Measurements from ENCODE around the gene TREML4. TPM values are rescaled to one million over a fixed set of nuclear protein-coding genes. Genes with fewer than 3 reads are reported as not detected.
A peak's percentile ranks its signal among the peaks of the same experiment; 100 is the strongest.

TREML4 gene
- total RNA-seq, 4 donors from 2014 or later, result not detected

DNA sequence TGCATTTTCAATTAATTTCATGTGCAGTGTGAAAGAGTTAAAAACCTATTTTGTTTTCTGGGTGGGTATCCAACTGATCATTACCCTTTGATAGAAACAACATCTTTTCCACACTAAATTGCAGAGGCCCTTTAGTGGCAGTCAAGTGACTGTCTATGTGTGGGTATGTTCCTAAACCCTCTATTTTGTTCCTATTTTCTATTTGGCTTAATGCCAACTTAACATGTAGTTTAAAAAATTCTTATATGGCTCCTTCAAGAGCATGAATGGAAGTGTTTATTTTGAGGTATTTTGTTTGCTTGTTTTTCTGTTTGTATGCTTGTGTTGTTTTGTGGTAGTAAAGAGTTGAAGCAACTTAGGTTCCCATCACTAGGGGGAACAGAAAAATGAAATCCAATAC lies 38.4 kb downstream of the TREML4 start:
- H3K36me3 ChIP-seq, result no peaks in the 10 kb centered on the region
- intact Hi-C loops (cut with DNase I; ENCODE audit: low total_unique reads) (no loop called here), in situ Hi-C loops (cut with MboI; ENCODE audit: low sequenced_read_pairs in 4 of 4) (no loop called here)
- DNase-seq (no peak), ATAC-seq (no peak)
- H3K4me1 ChIP-seq, result no peaks in the 10 kb centered on the region
- TF ChIP-seq, protein P1, sequence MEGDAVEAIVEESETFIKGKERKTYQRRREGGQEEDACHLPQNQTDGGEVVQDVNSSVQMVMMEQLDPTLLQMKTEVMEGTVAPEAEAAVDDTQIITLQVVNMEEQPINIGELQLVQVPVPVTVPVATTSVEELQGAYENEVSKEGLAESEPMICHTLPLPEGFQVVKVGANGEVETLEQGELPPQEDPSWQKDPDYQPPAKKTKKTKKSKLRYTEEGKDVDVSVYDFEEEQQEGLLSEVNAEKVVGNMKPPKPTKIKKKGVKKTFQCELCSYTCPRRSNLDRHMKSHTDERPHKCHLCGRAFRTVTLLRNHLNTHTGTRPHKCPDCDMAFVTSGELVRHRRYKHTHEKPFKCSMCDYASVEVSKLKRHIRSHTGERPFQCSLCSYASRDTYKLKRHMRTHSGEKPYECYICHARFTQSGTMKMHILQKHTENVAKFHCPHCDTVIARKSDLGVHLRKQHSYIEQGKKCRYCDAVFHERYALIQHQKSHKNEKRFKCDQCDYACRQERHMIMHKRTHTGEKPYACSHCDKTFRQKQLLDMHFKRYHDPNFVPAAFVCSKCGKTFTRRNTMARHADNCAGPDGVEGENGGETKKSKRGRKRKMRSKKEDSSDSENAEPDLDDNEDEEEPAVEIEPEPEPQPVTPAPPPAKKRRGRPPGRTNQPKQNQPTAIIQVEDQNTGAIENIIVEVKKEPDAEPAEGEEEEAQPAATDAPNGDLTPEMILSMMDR (IDR thresholded peaks at IDR 0.05 in 4 of 5, conservative IDR thresholded peaks at IDR 0.05 in 1 of 5), result no peak
- no peak for TF ChIP-seq POLR2A (IDR thresholded peaks at IDR 0.05)
- no peak overlapping the region for H3K27ac ChIP-seq
- no peak overlapping the region for H3K4me3 ChIP-seq
- peaks cover 0 to 6% (median 0%) of the 10 kb centered on the region in 3 donors for H3K27me3 ChIP-seq
- H3K9me3 ChIP-seq, result no peaks in the 10 kb centered on the region

DNA sequence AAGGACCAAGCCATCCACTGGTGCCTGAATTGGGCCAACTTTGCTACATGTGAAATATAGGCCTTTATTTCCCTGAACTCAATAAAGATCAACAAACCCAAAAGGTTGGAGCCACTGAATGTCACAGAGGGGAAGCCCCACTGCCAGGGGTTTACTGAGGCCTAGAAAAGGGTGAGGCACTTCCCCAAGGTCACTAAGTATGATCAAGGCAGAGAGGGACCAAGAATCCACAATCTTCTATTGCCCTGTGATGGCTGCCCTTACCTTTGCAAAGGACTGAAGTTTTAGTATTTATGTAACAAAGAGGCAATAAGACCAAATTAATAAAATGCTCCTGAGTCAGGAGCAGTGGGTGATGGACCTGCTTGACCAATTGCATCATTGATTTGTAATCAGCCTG lies 40.3 kb downstream of the TREML4 start:
- Histone ChIP-seq H3K4me3 (no peak overlapping the region), H3K4me1 (no peaks in the 10 kb centered on the region), H3K36me3 (no peaks in the 10 kb centered on the region), H3K27me3 (peaks cover 0 to under 1% (median 0%) of the 10 kb centered on the region in 3 donors), H3K9me3 (no peaks in the 10 kb centered on the region), H3K27ac (no peak overlapping the region)
- in situ Hi-C loops (cut with MboI; ENCODE audit: low sequenced_read_pairs in 4 of 4), result no loop called here
- ATAC-seq, result no peak
- no peak for DNase-seq
- TF ChIP-seq, protein P1 (IDR thresholded peaks at IDR 0.05 in 4 of 5, conservative IDR thresholded peaks at IDR 0.05 in 1 of 5), result no peak
- no peak for TF ChIP-seq POLR2A (IDR thresholded peaks at IDR 0.05)
- intact Hi-C loops (cut with DNase I; ENCODE audit: low total_unique reads), result no loop called here

DNA sequence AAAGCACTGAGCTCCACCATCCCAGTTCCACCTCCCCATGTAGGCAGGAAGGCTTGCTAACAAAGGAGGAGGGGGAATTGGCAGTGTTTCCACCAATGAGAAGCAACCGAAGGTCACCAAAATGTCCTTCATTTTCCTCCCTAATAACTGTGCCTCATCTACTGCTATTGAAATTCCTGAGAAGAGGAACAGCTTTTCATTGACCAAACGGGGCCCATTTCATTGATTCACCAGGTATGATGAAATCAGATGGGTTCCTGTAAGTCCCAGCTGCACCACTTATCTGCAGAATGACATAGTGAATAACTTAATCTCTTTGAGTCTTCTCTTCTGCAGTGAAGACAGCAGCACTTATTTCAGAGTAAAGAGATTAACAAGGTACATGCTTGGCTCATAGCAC lies 41.0 kb downstream of the TREML4 start:
- Histone ChIP-seq H3K4me1 (no peaks in the 10 kb centered on the region), H3K27me3 (no peaks in the 10 kb centered on the region), H3K36me3 (no peaks in the 10 kb centered on the region), H3K27ac (no peak overlapping the region), H3K9me3 (no peaks in the 10 kb centered on the region), H3K4me3 (no peak overlapping the region)
- TF ChIP-seq, protein P1 (IDR thresholded peaks at IDR 0.05 in 4 of 5, conservative IDR thresholded peaks at IDR 0.05 in 1 of 5), result no peak
- no peak for TF ChIP-seq POLR2A (IDR thresholded peaks at IDR 0.05)
- intact Hi-C loops (cut with DNase I; ENCODE audit: low total_unique reads) (no loop called here), in situ Hi-C loops (cut with MboI; ENCODE audit: low sequenced_read_pairs in 4 of 4) (no loop called here)
- ATAC-seq, result no peak
- no peak for DNase-seq

DNA sequence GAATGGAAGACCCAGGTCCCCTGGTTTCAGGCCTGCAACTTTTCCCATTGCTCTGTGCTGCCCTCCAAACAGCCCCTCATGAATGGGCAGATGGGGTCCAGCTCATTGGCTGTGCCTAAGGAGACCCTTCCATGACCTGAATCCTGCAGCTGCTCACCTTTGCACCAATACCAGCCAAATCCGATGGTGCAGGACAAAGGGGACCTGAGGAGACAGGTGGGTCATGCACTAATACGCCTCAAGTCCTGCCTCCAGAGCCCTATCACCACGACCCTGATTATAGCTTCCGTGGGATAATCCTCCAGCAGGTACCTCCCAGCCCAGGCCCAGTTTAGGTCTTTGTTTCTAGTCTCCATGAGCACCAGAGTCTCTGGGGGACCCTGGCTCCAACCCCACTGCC lies 41.6 kb downstream of the TREML4 start:
- TF ChIP-seq POLR2A (IDR thresholded peaks at IDR 0.05), result no peak
- TF ChIP-seq, protein P1 (IDR thresholded peaks at IDR 0.05 in 4 of 5, conservative IDR thresholded peaks at IDR 0.05 in 1 of 5), result no peak
- no peak overlapping the region for H3K27ac ChIP-seq
- no peak for DNase-seq
- no peak for ATAC-seq
- intact Hi-C loops (cut with DNase I; ENCODE audit: low total_unique reads) (no loop called here), in situ Hi-C loops (cut with MboI; ENCODE audit: low sequenced_read_pairs in 4 of 4) (no loop called here)
- H3K4me3 ChIP-seq, result no peak overlapping the region
- H3K9me3 ChIP-seq, result no peaks in the 10 kb centered on the region
- no peaks in the 10 kb centered on the region for H3K36me3 ChIP-seq
- H3K4me1 ChIP-seq, result no peaks in the 10 kb centered on the region
- no peaks in the 10 kb centered on the region for H3K27me3 ChIP-seq

DNA sequence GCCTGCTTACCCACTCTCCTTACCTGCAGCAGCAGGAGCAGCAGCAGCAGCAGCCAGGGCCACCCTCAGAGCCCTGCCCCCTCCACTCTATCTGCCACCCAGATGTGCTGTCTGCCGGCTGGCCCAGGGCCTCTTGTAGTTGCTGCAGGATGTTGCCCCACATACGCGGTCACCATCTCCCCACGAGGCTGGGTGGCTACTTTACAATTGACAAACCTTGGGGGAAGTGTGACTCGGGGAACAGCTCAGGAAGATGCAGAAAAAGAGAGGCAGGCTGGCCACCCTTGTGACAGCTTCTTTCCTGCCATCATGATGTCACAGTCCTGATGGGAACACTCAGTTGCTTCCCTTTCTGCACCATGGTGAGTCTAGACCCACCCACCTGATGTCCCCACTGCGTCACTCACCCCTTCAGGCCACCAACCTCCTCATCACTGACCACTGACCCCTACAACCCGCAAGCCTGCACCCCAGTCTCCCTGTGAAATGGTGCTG lies 43.8 kb downstream of the TREML4 start:
- DNase-seq (peak; percentile 7 to 34), ATAC-seq (no peak)
- in situ Hi-C loops (cut with MboI; ENCODE audit: low sequenced_read_pairs in 4 of 4) (no loop called here), intact Hi-C loops (cut with DNase I; ENCODE audit: low total_unique reads) (no loop called here)
- Histone ChIP-seq H3K27me3 (no peaks in the 10 kb centered on the region), H3K27ac (no peak overlapping the region), H3K4me3 (no peak overlapping the region), H3K9me3 (no peaks in the 10 kb centered on the region), H3K4me1 (no peaks in the 10 kb centered on the region), H3K36me3 (no peaks in the 10 kb centered on the region)
- TF ChIP-seq, protein P1 (IDR thresholded peaks at IDR 0.05 in 4 of 5, conservative IDR thresholded peaks at IDR 0.05 in 1 of 5), result no peak
- no peak for TF ChIP-seq POLR2A (IDR thresholded peaks at IDR 0.05)
